Measurements from ENCODE around the gene IL1A.

Gene IL1A

DNA sequence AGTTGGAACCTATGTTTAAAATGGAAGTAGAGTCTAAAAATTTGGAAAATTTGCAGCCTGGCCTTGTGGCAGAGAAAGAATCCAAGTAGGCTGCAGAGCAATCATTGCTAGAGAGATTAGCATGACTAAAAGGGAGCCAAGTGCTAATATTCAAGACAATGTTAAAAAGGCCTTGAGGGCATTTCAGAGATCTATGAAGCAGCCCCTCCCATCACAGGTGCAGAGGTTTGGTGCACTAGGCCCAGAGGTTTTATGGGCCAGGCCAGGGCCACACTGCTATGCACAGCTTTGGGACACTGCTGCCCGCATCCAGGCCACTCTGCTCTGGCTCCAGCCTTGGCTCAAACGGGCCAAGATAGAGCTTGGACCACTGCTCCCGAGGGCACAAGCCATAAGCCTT, 6.7 kb upstream of the IL1A start:
- no peak for DNase-seq

DNA sequence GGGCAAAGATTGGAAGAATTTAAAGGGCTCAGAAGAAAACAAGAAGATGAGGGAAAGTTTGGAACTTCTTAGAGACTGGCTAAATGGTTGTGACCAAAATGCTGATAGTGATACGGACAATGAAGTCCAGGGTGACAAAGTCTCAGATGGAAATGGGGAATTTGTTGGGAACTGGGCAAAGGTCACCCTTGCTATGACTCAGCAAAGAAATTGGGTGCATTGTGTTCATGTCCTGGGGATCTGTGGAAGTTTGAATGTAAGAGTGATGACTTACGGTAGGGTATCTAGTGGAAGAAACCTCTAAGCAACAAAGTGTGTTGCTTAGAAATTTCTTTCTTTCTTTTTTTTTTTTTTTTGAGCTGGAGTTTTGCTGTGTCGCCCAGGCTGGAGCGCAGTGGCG, 6.0 kb upstream of the IL1A start:
- DNase-seq = no peak

DNA sequence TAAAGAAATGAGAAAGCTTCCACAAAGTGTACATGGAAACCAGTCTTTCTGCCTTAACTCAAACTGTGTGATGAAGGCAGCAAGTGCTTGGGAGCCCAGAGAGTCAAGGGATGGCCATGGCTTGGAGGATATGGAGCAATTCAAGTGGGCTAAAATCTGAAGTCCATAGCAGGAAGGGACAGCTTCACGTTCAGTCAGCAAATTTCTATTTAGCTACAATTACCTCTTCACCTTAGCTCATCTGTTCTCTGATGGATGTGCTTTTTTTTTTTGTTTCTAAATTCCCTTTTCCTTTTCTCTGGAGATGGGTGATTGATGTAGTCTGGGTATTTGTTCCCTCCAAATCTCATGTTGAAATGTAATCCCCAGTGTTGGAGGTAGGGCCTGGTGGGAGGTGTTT, 4.9 kb upstream of the IL1A start:
- no peak for DNase-seq

DNA sequence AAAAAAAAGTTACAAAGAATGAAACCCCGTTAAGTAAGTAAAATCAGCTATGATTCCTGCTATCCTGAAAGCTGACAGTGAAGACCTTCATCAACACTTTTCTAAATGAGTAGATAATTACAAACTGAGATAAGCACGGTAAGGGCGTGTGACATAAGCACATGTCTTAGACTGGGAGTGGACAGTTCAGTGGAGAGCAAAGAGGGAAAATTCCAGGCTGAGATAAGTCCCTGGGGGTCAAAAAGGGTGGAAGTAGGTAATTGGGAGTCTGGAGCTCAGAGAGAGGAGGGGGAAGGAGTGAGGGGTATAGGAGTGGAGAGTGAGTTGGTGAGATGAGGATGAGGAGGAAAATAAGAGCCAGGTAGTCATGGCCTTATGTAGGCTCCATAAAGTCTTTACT, 4.4 kb upstream of the IL1A start:
- DNase-seq = no peak

DNA sequence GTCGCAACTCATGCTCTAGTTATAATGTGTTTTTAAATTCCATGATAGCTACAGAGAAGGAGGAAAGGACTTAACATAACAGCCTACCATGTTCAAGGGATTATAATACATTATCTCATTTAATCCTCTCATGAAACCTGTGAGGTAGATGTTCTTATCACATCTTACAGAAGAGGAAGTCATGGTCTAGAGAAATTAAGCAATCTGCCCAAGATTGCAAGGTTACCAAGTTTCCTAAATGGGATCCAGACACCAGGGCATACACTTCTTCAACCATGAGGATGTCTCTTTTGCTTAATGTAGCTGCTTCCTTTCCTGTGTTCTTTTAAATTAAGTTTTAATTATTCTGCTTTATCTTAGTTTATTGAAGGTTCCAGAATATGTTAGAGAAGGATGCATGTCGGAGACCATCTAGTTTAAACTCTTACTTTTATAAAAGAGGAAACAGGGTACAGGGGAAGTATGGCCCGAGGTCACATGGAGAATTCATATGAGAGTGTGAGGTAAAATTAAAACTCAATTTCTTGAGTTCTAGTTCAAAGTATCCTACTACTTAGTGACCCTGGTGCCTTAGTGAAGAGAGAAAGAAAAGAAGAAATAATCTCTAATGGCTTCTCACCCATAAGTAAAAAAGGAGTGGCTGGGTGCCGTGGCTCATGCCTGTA, 3.6 kb upstream of the IL1A start:
- DNase-seq = no peak

DNA sequence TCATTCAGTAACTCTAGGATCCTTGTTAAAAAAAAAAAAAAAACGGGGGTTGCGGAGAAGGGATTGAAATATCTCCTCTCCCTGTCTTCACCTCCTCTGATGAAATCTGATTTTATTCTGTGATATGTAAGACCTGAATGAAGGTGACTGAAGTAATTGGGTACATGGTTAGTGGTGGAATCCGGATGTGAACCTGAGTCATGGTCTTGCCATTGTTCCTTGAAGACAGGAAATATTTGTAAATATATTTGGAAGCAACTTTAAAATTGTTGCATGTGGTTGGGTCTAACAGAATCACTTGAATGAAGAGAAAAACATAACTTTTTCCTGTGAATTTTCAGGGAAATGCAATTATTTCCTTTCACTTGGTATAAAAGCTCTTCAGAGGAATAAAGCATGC, 3.0 kb upstream of the IL1A start:
- no peak for DNase-seq

DNA sequence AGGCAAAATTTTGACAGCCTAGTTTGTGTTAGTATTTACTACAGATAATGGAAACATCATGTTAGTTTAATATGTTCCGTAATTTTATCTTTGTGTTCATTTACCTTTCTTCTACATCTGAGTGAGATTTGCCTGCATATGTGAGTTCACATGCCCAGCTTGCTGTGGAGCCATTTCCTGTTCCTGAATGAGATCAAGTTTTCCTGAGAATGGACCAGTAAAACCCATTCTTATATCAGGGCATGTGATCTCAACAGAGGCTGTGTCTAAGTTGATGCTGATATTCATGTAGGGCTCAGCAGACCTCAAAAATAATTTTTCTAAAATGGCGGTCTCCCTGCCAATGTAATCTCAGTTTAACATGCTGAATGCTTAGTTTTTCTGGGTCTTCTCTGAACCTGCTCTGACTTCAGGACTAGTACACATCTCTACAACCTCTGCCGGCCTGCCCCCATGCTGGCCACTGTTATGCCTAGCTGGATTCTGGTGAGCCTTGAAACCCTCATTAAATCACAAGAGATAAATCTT, 1.0 kb downstream of the IL1A start:
- DNase-seq = no peak

DNA sequence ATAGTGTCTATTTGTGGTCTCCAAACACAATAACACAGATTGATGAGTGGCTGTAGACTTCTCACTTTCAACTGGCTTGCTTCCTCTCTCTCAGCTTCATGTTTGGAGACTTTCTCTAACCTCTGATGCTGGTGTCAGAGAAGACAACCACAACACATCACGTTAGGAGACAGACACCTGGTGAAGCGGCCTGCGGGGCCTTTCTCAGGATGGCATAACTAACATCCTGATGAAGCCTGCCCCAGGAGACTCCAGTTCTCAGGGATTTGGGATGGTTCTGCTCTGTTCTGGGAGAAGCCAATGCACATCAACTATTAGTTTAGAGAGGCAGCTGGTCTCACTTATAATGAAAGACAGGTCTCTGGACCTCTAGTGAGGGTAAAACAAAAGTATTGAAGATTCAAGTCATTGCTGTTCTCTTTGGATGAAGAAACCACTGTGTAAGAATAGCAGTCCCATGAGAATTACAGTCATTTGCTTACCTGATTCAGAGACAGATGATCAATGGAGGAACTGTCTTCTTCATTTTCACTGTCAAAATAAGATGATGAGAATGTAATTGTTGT, 2.0 kb downstream of the IL1A start:
- no peak for DNase-seq

DNA sequence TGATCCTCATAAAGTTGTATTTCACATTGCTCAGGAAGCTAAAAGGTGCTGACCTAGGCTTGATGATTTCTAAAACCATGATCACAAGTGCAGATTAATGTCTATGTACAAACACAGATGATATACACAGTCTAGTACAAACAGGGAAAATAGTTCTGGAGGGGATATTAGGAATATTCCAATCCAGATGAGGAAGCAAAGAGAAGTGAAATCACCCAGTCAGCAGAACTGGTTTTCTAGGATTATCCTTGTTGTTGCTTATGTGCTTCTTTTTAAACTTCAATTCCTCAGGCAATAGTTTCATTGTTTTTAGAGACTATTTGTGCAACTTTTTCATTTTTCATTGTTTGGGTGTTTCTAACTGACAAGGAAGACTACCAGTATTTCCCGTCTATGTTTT, 4.7 kb downstream of the IL1A start:
- no peak for DNase-seq

DNA sequence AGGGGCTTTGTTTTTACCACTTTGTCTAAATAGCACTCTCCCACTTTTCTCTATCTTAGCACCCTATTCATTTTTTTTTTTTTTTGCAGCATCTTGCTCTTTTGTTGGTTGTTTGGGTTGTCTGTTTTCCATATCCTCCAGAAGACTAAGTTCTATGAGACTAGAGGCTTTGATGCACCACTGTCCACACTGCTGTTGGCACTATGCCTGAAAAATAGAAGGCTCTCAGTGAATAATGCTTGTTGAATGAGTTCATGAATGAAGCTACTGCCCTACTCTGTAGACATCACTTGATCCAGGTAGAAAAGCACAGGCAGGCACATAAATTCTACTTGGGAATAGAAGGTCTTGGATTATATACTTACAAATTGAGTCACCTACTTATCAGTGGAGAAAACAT, 7.3 kb downstream of the IL1A start:
- DNase-seq = no peak

DNA sequence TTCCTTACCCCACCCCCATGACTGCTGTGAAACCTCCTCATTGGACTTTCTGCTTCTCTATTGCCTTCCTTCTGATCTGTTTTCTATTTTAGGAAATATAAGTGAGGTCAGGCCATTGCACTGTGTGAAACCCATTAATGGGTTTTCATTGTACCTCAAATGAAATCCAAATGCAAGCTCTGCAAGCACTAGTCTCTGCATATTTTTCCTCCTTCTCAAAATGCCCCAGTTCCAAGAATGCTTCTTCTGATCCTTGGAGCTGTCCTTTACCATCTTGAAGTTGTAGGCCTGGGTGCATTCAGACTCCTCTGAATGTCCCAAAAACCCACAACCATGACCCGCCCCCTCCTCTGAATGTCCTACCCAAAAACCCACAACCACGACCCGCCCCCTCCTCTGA, 8.2 kb downstream of the IL1A start:
- no peak for DNase-seq

DNA sequence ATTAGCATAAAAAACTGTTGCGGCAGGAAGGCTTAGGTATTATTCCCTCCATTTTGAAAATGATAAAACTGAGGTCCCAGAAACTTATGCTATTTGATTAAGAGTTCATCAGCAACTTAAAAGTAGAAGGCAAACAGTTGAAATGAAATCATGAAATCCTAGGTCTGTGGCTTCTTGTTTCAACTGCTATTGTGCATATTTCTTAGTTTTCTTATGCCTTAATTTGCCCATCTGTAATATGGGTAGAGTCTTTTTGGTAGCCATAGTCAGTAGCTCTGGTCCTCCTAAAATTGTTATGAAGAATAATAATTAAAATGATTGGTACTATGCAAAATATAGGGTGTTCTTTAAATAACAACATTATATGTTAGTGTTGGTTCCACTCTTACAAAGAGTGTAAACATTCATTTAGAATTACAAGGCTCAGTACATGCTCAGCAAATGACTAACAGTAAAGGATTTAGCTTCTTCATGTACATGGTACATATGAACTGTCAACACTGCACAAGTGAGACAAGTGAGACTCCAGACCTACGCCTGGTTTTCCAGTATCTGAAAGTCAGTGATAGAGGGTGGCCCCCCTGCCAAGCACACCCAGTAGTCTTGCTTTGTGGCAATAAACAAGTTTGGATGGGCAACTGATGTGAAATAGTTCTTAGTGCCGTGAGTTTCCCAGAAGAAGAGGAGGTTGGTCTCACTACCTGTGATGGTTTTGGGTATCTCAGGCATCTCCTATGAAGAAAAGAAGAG, 9.6 kb downstream of the IL1A start:
- no peak for DNase-seq

DNA sequence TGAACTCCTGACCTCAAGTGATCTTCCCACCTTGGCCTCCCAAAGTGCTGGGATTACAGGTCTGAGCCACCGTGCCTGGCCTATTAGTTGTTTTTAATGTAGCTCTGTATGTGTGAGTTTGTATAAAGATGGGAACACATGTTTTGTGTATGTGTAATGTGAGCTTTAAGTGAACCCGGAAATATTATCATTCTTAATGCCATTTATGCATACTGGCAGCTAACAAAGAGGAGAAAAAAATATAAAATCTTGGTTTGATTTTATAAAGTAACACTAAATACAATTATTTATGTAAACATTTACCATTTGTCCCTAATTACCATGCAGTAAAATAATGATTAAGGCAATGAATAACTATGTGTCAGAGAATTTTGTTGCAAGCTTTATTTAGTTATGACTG, 10.7 kb downstream of the IL1A start:
- no peak for DNase-seq

DNA sequence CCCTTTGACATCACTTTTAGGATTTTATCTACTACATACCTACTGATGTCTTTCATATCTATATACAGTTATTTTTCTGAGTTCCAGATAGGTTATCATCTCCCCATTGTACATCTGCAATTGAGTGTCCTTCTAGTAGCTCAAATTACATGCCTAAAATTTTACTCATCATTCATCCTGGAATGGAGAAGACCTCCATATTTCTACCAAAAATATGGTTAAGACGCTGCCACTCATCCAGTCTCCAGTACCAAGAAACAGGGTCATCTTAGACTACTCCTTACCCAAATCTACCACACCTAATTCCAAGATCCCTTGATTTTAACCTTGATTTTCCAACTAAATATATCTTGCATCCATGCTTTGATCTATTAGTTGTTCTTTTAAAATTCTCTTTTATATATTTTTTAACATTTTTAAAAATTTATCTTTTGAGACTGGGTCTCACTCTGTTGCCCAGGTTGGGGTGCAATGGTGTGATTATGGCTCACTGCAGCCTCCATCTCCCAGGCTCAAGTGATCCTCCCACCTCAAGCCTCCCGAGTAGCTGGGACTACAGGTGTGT, 11.3 kb downstream of the IL1A start:
- no peak for DNase-seq

DNA sequence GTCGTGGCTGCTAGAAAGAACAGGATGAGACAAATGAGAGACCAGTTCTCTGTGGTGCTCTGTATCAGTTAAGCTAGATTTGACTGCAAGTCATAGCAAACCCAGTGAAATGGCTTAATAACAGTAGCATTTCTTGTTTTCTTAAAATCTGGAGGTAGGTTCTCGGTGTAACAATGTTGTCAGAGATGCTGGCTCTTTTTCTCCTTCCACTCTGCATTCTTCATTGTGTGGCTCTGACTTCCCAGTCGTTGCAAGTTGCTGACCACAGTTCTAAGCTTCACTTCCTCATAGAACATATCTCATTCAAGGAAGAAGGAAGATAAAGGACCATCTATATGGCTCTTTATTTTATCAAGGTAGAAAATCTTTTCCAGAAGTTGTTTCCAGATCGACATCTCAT, 12.0 kb downstream of the IL1A start:
- DNase-seq = no peak

DNA sequence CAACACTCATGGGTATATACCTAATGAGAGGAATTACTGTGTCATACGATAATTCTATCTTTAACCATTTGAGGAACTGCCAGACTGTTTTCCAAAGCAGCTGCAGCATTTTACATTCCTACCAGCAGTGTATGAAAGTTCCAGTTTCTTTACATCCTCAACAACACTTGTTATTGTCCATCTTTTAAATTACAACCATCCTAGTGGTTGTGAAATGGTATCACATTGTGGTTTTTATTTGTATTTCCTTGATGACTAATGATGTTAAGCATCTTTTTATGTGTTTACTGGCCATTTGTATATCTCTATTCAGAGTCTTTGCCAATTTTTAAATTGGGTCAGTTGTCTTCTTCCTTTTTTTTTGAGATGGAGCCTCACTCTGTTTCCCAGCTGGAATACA, 15.9 kb downstream of the IL1A start:
- DNase-seq = no peak

DNA sequence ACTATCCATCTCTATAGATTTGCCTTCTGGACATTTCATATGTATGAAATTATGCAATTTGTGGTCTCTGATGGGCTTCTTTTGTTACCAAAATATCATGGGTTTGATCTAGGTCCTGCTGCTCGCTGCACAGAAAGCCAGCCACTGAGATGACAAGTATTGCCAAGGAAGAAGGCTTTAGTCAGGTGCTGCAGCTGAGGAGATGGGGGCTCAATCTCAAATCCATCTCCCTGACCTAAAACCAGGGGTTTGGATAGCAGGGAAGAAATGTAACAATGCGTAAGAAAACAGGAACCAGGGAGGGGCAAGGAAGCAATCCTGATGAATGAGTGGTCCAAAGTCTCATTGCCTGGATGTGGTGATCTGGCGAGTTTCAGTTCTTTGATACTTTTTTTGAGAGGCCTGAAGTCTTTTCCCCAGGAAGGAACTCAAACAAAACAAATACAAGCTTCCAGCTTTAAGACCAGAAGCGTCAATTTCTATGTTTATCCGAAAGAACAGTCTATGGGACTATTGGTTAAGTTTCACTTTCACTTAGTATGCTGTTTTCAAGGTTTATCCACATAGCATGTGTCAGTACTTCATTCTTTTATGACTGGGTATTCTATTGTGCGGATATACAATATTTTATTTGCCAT, 16.5 kb downstream of the IL1A start:
- DNase-seq = no peak

DNA sequence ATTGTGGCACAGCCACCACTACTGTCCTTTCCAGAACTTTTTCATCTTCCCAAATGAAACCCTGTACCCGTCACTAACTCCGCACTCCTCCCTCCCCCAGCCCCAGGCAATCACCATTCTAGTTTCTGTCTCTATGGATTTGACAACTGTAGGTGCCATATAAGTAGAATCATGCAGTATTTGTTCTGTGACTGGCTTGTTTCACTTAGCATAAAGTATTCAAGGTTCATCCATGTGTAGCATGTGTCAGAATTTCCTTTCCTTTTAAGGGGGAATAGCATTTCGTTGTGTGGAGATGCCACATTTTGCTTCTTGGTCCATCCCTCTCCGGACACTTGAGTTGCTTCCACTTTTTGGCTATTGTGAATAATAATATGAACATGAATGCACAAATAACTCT, 19.0 kb downstream of the IL1A start:
- no peak for DNase-seq

DNA sequence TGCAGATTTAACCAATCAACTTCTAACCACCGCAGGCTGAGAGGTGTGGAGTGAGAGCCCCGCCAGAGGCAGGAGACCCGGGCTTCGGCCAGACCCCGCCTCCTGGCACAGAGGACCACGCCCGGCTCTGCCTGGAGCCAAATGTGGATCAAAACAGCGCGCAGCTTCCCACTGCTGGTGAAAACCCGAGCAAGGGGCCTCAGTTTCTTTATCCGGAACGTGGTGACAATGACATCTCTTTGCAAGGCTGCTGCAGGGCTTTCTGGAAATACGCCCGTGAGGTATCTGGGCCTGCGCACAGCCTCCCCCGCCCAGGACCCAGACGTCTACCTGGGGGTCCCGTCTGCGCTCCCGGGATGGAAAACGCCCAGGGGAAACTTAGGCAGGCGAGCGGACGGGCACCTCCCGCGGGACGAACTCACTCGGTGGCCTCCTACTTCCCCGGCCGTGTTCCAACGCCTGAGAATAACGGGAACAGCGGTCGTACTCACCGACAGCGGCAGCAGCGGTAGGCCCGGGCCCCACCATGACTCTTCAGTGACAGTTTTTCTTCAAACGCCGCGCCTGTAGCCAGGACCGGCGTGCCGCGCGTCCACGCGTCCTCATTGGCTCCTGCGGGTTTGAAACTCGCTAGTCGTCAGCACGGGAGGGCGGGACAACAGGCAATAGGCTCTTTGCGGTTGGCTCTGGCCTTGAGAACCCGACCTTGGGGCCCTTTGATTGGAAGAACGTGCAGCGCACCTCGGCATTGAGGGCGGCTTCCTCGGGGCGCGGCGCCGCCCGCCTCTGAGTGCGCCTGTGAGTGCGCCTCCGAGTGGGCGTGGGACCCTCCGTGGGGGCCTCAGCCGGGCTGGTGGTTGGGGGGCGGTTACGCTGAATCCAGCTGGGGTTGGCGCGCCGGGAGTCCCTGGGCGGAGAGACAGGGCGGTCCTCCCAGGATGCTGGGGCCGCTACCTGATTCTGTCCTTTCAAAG, 19.9 kb downstream of the IL1A start, which contains the start of gene CKAP2L:
CKAP2L (minus strand) TSS at position 539 of the 974 bp plus-strand sequence; CDS start at position 528, 11 bp downstream.
- peak; percentile 97 for DNase-seq

DNA sequence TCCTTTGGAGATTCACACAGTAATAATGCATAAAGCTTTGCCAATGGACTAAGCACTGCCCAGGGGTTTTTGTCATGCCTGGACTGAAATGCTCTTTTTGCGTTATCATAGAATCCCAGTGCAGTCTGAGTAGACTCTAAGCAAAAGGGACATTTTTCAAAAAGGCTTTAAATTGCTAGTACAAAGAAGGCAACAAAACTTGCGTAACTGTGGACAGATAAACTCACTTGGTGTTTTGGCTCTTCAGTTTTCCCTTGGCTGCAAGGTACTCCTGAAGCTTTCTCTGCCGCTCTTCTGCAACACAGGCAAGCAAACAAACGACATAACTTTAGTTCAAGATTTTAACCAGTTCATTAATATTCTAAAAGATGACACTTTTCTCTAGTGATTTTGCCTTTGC, 22.0 kb downstream of the IL1A start:
- no peak for DNase-seq

DNA sequence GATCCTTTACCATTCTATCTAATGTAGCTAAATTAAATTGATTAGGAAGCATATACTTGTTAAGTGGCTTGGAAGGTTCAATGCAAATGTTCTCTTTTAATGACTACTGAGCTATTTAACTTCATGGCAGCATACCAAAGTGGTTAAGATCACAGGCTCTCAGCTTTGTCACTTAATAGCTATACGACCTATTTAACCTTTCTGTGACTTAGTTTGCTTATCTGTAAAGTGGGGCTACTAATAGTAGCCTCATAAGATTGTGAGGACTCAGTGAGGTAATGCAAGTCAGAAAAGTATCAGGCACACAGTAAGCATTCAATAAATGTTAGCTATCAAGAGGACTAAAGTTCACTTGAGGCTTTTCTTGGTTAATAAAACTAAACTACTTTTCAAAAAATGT, 24.1 kb downstream of the IL1A start:
- no peak for DNase-seq

DNA sequence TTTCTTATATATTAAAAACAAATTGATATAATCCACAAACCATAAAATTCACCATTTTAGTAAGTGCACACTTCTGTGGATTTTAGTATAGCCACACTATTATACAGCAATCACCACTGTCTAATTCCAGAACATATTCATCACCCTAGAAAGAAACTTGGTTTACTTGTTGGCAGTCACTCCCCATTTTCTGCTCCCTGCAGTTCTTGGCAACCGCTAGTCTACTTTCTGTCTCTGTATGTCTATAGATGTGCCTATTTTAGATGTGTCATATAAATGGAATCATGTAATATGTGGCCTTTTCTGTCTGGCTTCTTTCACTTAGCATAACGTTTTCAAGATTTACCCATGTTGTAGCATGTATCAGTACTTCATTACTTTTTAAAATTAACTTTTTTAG, 25.6 kb downstream of the IL1A start:
- no peak for DNase-seq
